NCI-H748 treated with DMSO at 0.1 percent for 48 hours (cell line): ENCODE data around the gene FABP1.

Experiments
- DNase-seq: peaks from one replicate; lab custom pipeline; 2025; lab: John Stamatoyannopoulos, UW

Gene FABP1

DNA sequence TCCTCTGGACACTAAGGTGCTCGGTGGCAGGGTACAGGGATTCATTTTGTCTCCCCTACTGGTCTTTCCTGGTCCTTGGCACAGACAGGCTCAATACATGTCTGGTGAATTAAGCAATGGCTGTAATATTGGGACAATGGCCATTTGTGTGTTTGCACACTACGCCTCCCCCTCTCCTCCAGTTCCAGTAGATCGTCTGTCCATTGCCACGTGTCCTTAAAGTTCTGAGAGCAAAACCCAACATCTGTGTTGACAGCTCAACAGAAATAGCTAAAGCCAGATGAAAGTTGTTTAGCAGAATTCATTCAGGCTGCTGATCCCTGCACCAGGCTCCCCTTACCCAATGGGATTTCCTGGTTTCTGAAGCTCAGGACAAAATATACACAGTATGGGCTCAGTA, 9.0 kb upstream of the FABP1 start:
- no peak for DNase-seq

GRCh38 chr2:88133875-88134274, 6.0 kb upstream of the FABP1 start:
- DNase-seq = no peak

DNA sequence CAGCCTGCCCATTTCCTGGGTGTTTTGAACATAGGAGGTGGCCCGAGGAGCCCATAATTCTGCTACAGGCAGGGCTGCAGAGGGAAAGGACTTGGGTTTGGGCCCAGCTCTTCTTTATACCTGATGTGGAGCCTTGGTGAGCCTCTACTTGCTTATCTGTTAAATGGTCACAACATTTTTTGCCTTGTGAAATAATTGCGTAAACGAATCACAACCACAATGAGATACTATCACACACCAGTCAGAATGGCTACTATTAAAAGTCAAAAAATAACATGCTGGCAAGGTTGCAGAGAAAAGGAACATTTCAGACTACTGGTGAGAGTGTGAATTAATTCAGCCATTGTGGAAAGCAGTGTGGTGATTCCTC, 4.1 kb upstream of the FABP1 start:
- no peak for DNase-seq

GRCh38 chr2:88131201-88131998, 3.5 kb upstream of the FABP1 start:
- no peak for DNase-seq

- no peak for DNase-seq
Measured at GRCh38 chr2:88129313-88129959, 1.6 kb upstream of the FABP1 start.

GRCh38 chr2:88128654-88129312, 921 bp upstream of the FABP1 start:
- no peak for DNase-seq

GRCh38 chr2:88127638-88127887, 299 bp downstream of the FABP1 start:
- no peak for DNase-seq

DNA sequence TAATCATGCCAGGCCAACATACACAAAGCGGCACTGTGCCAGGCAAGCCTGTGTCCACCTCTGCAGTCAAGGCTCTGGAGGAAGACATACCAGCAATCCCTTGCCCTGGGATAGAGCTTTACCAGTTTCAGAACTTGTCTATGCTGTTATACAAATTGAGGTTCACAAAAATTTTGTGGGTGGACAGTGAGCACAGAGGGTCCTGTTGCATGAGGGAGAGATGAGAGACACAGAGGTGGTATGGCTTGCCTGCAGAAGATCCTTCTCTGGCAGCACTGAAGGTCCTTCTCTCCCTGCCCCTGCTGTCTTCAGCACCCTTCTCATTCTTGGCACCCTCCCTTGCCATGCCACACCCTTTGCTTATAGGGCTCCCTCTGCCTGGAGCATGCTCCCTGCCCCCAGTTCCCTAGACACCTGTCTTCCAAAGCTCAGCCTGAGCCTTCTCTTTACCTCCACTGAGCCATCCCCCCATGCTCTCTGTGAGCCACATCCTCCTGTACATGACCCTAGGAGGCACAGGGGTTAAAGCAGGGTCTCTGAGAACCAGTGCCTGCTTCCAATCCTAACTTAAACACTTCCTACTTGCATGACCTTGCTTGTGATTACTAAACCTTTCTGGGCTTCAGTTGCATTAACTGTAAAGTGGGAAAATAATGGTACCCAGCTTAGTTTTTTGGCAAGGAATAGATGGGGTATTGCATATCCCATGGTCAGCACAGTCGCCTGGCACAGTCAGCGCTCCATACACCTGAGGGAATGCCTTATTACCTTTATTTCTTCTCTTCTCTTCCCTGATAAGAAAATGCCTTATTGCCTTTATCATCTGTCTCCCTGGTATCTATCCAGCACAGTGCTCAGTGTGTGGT, 857 bp downstream of the FABP1 start:
- DNase-seq = no peak

- DNase-seq = no peak
Measured at GRCh38 chr2:88125924-88126771, 1.7 kb downstream of the FABP1 start.

GRCh38 chr2:88125344-88125923, 2.4 kb downstream of the FABP1 start:
- no peak for DNase-seq

DNA sequence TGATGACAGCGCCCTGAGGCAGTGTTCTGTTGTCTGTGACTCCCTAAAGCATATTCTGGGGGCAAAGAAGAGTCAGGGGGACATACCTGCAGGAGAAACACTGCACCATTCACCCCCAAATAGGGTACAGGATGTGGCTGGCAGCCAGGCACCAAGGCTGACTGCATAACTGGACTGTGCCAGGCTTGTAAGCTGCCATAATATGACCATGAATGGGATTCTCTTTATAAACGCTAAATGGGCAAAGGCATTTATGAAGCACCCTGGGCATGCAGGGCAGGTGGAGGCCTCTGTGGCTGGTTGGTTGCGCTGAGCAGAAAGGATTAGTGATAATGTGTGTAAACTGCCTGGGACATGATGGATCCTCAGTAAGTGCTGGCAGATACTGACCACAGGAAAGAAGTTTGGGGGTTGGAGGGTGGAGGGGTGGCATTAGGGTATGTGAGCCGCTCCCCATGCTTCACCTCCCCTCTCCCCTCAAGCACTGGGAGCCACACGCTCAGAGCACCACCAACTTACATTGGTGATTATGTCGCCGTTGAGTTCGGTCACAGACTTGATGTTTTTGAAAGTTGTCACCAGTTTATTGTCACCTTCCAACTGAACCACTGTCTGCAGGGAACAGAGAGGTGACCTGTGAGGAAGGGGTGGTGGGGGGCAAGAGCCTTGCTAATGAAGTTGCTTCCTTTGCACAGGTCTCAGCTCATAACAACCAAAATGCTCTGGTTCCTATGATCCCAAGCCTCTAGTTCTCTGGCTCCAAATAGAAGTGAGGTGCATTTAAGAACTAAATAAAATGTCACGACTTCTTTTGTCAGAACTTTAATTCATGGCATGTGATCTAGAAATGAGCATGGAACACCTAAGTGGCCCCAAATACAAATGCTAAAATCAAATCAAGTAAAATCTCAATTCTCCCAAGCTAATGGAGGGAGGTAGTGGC, 3.6 kb downstream of the FABP1 start:
- DNase-seq = no peak

DNA sequence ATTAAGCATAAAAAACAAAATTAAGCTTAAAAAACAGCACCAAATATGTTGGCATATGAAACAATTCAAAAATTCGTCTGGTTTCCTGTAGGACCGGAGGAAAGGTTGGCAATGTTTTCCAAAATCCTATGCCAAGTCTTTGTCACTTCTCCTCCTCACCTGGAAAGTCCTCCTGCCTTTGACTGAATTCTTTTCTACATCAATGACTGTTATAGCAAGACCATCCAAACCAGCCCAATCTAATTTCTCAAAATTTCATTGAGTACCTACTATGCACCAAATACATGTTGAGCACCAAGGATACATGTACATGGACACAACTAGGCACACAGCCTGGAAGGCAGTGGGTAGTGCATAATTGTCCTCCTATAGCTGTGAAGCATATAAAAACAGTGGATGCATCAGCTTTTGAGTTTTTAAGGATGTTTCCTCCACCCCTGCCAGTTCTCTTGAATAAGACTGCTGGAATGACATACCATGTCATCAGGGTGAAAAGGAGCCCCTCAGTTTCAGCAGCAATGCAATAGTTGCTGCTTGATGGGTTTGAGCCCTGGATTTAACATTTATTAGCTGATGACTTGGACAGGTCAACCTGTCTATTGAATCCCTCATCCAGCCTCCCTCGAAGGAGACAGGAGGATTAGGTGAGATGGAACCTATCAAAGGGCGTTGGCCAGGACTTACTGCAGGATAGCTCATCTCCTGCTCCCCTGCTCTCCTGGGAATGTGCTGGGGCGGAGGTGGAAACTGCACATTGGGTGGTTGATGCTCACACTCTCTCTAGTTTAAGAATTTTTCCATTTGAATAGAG, 4.5 kb downstream of the FABP1 start:
- DNase-seq = no peak

DNA sequence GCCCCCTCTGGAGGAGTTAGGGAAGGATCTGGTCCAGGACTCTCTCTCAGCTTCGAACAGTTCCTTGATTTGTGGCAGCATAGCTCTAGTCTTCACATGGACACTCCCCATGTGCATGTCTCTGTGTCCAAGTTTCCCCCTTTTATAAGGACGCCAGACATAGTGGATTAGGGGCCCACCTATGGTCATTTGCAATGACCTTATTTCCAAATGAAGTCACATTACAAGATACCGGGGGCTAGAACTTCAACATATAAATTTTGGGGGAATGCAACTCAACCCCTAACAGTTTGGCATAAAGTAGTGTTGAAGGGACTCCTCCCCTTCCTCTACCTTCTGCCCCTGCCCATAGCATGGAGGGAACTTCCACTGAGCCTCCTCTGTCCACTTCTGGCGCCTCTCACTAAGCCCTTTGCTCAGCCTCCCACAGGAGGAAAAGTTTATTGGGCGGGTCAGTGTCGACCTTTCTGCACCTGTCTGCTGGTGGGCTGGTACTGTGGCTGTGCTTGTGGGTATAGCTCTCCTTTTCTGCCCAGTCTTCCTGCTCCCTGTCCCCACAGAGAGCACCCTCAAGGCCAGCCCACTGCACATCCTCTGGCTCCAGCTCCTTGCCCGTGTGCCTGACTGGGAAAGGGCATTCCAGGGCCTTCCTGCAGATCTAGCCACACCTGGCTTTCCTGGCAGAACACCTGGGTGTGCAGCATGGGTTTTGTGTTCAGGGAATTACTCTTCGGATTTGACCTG, 5.5 kb downstream of the FABP1 start:
- DNase-seq = no peak

DNA sequence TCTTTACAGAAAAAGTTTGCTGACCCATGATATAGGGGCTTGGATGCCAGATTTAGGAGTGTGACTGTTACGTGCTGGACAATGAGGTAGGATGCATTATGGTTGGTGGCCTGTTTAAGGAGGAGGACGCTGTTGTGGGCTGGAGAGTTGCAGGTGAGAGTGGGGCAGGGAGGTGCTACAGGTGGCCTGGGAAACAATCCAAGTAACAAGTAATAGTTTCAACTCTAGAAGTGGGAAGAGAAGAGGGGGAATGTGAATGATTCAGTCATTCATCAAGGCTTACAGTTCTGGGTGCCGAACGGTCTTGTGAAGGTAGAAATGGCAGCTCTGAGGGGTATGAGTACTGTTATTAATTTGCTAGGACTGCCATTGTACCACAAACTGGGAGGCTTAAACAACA, 6.2 kb downstream of the FABP1 start:
- no peak for DNase-seq

- no peak for DNase-seq
Measured at GRCh38 chr2:88117973-88118372, 9.9 kb downstream of the FABP1 start.

DNA sequence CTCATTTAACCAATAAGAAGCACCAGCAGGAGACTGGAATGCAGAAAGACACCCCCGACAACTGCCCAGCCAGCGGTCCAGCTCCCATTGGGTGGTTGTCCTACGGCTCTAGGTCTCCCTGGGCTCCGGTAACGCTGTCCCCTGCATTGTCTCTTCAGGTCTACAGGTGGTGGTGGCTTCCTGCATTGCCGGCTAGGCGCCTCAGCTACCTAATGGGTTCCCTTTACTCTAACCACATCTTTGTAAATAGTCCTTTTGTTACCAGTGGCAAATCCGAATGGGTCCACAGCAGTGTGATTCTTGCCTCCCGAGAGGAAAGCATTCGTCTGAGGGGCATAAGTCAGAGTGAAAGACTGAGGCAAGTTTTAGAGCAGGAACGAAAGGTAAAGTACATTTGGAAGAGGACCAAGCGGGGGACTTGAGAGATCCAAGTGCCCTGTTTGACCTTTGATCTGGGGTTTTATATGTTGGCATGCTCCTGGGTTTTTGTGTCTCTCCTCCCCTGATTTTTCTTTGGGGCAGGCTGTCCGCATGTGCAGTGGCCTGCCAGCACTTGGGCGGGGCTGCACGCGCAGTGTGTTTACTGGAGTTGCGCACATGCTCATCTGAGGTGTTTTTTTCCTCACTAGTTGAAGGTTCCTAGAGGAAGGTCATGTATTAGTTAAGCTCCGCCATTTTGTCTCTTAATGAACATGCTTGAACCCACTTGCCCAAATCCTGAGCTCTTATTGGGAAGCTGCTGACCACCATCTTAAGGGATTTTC, 11.0 kb downstream of the FABP1 start:
- no peak for DNase-seq

- DNase-seq = no peak
Measured at GRCh38 chr2:88115825-88116518, 11.9 kb downstream of the FABP1 start.
